ENCODE measurements around the gene CRTAP. TPM values are rescaled to one million over a fixed set of nuclear protein-coding genes. Genes with fewer than 3 reads are reported as not detected.
"Not testable (repeated sequence)": the region's sequence is repeated elsewhere in the genome, so short reads cannot be mapped to it uniquely, and the experiment has no call there.

Gene CRTAP
- 401 and 420 TPM in 2 replicates for total RNA-seq (2014; rRNA removed; shearing (Covaris generic))
- polyA plus RNA-seq (2014; cell fraction: nucleus; rRNA removed) = 271 and 291 TPM in 2 replicates

- peak; percentile 85 for DNase-seq (ENCODE audit: extremely low read depth, low read depth)
These were observed at the start of gene CRTAP for GRCh38 chr3:33113772-33114621. Gene CRTAP, plus strand, starts transcription at chr3:33114014. Its CDS starts 64 bp downstream, at chr3:33114078.

- DNase-seq (ENCODE audit: extremely low read depth, low read depth) = no peak
These were observed 48.9 kb upstream of the CRTAP start for GRCh38 chr3:33064929-33065328.

DNA sequence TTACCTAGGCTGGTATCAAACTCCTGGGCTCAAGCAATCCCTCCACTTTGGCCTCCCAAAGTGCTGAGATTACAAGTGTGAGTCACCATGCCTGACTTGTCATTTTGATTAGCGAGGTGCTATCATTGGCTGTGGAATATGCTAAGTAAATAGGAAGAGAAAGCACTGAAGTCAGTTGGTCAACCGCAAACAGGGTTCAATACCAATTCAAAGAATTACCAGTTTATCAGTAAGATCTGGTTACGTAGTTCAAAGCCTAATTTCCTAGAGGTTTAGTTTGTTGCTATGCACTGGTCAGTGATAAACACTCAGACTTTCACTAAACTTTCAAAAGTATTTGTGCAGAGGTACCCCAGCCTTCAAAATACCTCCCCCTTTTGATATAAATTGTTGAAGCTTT lies 46.3 kb upstream of the CRTAP start:
- DNase-seq (ENCODE audit: extremely low read depth, low read depth) = no peak

- DNase-seq (ENCODE audit: extremely low read depth, low read depth) = not testable (repeated sequence)
These were observed 44.0 kb upstream of the CRTAP start for GRCh38 chr3:33069862-33070261.

DNA sequence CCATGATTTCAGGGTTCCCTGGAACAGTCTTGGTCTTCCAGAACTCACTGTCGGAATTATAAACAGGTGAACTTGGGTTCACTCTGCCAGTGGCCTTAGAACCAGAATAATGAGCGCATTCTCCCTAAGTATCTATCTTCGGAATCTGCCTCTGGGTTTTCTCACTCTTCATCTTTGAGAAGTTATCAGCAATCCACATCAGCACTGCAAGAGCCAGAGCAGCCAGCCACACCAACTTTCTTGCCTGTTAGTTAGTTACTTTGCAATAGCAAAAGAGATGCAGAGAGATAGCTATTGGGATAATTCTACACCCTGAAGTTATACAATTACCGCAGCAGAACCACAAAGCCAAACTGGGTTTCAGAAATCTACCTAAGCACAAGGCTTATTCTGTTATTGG lies 42.6 kb upstream of the CRTAP start:
- no peak for DNase-seq (ENCODE audit: extremely low read depth, low read depth)

DNA sequence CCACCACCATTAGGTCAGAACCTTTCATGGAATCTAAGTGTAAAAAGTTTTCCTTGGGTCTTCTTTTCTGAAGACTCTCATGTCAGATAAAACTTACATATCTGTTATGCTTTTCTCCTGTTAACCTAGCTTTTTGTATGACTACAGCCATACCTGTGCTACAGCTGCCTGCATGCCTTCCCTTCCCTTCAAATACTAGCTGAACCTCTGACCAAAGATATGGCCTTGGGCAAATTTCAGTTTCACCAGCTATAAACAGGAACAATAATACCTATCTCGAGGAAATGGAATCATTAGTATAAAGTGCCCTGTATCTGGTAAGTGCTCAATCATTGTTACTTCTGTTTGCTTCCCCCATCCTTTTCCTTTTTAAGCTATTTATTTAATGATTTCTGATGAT lies 41.9 kb upstream of the CRTAP start:
- DNase-seq (ENCODE audit: extremely low read depth, low read depth) = no peak

GRCh38 chr3:33074217-33075067 lies 39.4 kb upstream of the CRTAP start:
- peak; percentile 55 for DNase-seq (ENCODE audit: extremely low read depth, low read depth)

DNA sequence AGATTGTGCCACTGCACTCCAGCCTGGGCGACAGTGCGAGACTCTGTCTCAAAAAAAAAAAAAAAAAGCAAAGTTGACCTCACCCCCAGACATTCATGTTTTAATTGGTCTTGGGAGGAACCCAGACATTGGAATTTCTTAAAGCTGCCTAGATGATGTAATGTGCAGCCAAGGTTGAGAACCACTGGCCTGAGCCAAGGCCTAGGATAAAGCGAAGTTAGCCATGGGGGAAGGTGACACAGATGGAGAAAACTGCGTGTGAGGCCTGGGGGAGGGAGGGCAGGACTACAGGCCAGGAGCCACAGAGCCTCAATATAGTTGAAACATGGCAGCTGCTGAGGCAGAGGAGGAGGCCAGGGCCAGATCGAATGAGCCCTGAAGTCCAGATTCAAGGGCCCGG lies 37.8 kb upstream of the CRTAP start:
- DNase-seq (ENCODE audit: extremely low read depth, low read depth) = no peak

- DNase-seq (ENCODE audit: extremely low read depth, low read depth) = no peak
These were observed 36.9 kb upstream of the CRTAP start for GRCh38 chr3:33076952-33077351.

DNA sequence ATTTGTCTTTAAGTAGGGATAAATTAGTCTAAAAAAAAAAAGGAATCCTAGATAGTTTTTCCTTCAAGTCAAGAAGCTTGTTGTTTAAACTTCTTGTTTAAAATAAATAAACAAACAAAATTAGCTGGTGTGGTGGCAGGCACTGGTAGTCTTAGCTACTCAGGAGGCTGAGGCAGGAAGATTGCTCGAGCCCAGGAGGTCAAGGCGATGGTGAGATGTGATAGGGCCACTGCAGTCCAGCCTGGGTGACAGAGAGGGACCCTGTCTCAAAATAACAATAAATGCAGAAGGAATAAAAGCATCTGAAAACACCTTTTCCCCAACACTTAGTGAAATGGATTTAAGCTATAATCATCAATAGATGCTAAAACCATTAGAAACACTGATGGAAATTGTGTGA lies 35.8 kb upstream of the CRTAP start:
- DNase-seq (ENCODE audit: extremely low read depth, low read depth) = no peak

DNA sequence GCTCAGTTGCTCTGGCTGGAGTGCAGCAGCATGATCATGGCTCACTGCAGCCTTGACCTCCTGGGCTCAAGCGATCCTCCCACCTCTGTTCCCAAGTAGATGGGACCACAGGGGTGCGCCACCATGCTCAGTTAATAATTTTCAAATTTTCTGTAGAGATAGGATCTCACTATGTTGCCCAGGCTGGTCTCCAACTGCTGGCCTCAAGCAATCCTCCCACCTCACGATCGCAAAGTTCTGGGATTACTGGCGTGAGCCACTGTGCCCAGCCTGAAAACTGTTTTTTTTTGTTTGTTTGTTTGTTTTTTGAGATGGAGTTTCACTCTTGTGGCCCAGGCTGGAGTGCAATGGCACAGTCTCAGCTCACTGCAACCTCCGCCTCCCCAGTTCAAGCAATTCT lies 34.0 kb upstream of the CRTAP start:
- not testable (repeated sequence) for DNase-seq (ENCODE audit: extremely low read depth, low read depth)

DNA sequence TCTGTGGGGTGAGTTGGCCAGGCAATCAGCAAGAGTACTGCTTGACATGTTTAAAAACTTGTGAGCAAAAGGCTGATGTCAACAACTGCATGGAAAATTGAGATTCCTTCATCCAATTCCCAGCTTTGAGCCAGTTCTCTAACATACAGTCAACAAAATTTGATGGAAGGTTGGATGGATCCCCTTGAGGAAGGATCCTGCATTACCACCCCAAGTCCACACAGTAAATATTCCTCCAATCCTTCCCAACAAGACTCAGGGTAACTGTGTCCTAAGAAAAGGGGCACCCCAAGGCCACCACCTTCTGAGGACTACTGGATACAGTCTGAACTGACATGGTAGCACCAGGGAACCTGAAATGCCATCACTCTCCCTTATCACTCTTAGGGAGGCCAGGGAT lies 32.0 kb upstream of the CRTAP start:
- no peak for DNase-seq (ENCODE audit: extremely low read depth, low read depth)

DNA sequence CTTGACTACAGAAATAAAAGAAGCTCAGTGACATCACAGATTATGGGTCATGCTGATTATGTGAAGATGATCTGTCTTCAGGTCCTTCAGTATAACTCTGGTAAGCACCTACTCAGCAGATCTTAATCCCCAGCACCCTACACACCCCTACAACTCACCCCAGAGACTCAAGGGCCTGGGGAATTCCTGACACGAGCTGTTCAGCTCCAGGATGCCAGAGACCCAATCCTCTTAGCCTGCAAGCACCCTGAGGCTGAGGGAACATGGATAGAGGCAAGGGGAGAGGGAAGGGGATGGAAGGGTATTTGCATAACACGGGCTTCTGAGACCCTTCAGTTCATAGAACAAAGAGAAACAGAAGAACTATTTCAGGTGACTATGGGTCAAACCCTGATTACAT lies 29.9 kb upstream of the CRTAP start:
- DNase-seq (ENCODE audit: extremely low read depth, low read depth) = no peak

- no peak for DNase-seq (ENCODE audit: extremely low read depth, low read depth)
These were observed 25.1 kb upstream of the CRTAP start for GRCh38 chr3:33088691-33089090.

GRCh38 chr3:33089515-33089914 lies 24.3 kb upstream of the CRTAP start:
- DNase-seq (ENCODE audit: extremely low read depth, low read depth) = no peak

- DNase-seq (ENCODE audit: extremely low read depth, low read depth) = no peak
These were observed 22.1 kb upstream of the CRTAP start for GRCh38 chr3:33091746-33092145.

DNA sequence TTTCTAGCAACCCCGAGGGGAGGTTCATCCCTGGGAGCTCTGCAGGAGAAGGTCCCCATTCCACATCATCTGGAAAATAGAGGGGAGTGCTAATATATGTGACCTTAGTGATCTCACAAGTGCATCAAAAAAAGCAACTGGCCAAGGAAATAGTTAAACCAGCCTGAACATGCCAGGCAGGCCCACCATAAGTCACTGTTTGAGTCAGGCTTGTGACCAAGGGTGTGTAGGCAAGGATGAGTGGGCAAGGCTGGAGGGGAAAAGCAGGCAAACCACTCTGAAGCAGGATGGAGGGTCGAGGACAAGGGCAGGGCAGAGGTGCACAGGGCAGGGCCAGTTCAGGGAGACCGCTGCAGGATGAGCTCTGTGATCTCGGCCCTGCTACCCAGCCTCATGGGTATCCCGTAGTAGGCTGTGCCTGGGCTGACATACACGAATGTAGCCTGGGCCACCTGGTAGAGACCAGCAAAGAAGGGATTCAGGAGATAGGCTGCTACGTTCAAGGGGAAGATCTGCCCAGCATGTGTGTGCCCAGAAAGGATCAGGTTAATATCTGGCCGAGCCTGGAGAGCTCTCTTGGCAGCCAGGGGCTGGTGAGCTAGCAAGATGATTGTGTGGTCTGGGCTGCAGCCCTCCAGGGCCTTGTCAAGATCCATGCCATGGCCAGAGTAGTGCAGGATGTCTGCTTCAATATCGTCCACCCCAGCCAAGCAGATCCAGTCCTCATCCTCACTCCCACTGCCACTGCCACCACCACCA lies 21.1 kb upstream of the CRTAP start:
- DNase-seq (ENCODE audit: extremely low read depth, low read depth) = no peak

DNA sequence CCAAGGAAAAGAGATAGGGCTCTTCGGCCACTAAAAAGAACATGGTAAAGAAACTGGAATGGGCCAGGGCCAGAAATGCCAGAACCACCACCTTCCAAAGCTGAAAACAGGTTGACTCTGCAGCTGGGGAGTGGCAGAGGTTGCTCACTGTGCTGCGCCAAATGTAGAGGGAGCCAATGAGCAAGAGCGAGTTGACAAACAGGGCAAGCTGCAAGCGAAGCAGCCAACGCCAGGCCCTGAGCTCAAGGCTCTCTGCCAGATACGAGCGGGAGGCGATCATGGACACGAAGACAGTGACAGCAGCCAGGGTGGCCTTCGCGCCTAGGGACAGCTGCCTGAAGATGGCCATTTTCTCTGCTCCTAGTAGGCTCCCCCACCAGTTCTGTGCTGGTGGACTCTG lies 20.0 kb upstream of the CRTAP start:
- DNase-seq (ENCODE audit: extremely low read depth, low read depth) = no peak

DNA sequence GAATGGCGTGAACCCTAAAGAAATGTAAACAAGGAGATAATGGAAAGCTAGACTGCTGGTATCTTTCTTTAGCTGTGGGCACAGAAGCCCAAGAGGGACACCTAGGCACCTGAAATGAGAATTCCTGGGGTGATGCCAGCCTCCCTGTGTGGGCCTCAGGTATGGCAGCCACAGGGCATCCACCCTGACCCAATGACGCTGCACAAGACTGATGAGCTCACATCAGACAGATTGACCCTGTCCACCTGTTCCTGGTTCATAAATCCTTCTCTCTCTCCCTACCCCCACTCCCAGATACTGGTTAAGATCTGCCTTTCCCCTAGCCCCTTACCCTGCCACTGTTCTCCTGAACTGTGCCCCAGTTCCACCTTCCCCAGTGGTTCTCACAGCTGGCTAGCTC lies 18.4 kb upstream of the CRTAP start:
- DNase-seq (ENCODE audit: extremely low read depth, low read depth) = no peak

DNA sequence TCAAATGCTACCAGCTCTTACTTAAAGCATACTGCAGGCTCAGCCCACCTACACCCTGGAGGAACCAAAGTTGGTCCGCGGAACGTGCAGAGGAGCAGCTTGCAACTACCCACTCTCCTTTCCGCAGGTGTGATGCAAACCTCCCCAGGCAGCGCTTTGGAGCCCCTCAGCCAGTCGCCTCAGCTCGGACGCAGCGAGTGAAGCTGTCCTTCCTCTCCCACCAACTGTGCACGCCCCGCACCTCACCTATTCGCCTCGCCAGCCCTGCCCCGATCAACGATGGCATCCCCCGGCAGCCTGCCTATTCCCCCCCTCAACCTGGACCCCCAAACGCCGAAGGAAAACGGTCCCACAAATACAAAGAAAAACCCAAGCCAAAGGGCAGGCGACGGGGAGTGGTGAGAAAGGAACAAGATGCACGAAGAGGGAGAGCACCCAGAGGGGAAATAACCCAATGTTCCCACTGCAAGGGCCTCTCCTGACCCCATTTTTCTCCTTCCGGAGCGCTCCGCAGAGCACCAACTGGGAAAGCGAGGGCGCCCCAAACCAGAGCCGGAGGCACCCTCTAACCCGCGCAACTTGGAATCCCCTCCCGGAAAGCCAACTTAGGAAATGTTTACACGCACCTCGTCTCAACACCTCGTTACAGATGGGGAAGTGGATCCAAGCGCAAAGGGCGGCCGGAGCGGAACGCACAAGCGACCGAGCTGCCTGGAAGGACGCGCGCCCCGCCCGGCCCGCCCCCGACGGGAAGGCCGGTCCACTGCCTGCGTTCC lies 17.5 kb upstream of the CRTAP start:
- no peak for DNase-seq (ENCODE audit: extremely low read depth, low read depth)

Measured in NCI-H460 (cell line).